Suppressor macrophage (primary cell): Measurements from ENCODE around the gene ADAMTS6.

Experiments used
- DNase-seq, 4 experiments: peaks; one replicate each; pipeline ENCODE4 v3.0.0-alpha.2; 2020 to 2022

The ADAMTS6 gene

GRCh38 chr5:65102976-65103711 lies 378.6 kb downstream of the ADAMTS6 start:
- peak; percentile 41 to 78 (median 58) for DNase-seq

DNA sequence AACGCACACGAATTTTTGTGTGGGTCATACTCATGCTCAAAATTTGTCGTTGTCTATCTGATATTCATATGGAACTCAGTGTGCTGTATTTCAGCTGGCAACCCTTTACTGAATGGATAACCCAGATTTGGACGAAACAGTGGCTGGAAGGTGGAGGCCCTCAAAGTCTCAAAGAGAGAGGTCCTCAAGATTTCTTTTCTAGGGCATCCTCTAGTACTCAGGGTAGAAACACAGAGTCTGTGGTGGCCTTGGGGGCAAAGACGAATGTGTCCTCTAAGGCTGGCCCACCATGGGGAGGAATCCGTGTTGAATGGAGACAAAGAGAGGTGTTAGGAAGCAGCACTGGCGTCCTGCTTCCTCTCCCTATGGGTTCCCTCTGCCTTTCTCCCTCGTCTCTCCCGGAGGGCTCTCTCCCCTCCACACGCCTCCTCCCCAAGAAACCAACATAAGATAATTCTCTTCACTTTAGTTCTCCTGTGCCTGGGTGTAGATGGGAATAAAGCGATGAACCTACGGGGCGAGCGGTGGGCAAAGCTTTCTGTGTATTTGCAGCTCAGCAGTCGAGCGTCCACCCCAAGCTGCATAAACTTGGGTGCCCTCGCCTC lies 379.2 kb downstream of the ADAMTS6 start:
- peak in 3 of 4 experiments; percentile 2 to 17 (median 10) for DNase-seq

GRCh38 chr5:65101632-65102100 lies 380.1 kb downstream of the ADAMTS6 start:
- DNase-seq: no peak

DNA sequence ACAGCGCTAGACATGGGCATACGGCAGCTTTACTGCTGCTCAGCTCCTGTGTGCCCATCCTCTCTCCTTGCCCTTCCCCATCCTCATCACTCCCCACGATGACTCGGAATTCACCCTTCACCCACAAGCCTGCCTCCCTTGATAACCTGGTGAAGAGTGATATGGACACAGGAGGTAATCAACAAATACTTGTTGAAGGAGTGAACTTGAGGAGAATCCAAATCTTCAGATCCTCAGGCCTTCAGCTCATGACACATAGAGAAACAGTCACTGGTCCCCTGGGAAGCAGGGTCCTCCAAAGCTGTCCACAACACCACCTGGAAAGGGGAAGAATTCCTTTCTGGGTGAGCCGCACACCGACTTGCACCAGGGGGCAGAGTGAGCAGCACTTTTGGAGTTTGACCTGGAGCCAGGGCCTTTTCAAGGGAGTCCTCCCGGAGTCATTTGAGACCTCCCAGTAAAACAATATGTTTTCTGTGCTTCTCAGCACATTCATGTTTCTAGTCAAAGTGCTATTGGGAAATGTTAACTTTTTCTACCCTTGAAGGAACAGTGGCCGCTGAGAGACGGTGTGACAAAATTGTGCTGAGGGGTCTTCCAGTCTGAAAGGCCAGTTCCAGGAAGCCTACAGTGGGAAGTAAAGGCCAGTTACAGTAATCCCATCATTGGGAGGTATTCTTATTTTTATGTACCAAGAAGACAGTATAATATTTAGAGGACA lies 380.6 kb downstream of the ADAMTS6 start:
- DNase-seq: peak; percentile 5 to 49 (median 37)
